T-cell (primary cell): ENCODE data around the gene RIC3. TPM values are rescaled to one million over a fixed set of nuclear protein-coding genes. Genes with fewer than 3 reads are reported as not detected.

Experiments used
- ATAC-seq, 4 experiments: fragments of 200-7000 bp in 3 of 4; fragments of 150-1000 bp in 1 of 4; cut with Tn5 transposase; replicated peaks in 1 of 4; 1 replicate in 3 of 4; 2 replicates in 1 of 4; pipeline ENCODE4 v1.10.0; 2021; ENCODE audit warnings: moderate library complexity in 3 of 4, mild to moderate bottlenecking in 2 of 4, moderate number of reproducible peaks in 1 of 4
- CTCF ChIA-PET, 2 donors: fragments of 300-600 bp; sonication (Branson Sonifier 250); formaldehyde crosslinking; loops; one replicate each; lab custom pipeline; 2022; ENCODE audit warnings: antibody characterized with exemption in 2 of 2; lab: Charles Lee
- POLR2A ChIA-PET, 2 donors: fragments of 300-600 bp; sonication (Branson Sonifier 250); formaldehyde crosslinking; loops; one replicate each; lab custom pipeline; 2022; ENCODE audit warnings: antibody characterized with exemption in 2 of 2; lab: Charles Lee
- DNase-seq, 35 experiments: peaks; one replicate each; pipeline versions ENCODE4 v3.0.0 to v3.0.0-alpha.2; 2013 to 2023
- H3K27ac ChIP-seq: one replicate; pipeline ENCODE4 v1.5.1; 2013; ENCODE audit warnings: low read length
- H3K27me3 ChIP-seq, 2 experiments: replicated peaks in 1 of 2; 1 replicate in 1 of 2; 2 replicates in 1 of 2; pipeline versions ENCODE4 v1.6.1 to v1.7.0; 2013; ENCODE audit warnings: low read length in 1 of 2, mixed read lengths in 1 of 2; ENCODE audit not compliant: control insufficient read depth in 2 of 2, insufficient read depth in 2 of 2; ENCODE audit errors: extremely low read depth in 1 of 2
- H3K36me3 ChIP-seq, 2 donors: 1 replicate in 1 of 2; 2 replicates in 1 of 2; pipeline versions ENCODE4 v1.6.1 to v1.7.0; 2013; ENCODE audit warnings: low read length in 1 of 2; ENCODE audit not compliant: control insufficient read depth in 2 of 2, insufficient read depth in 1 of 2; ENCODE audit errors: extremely low read depth in 1 of 2
- H3K4me1 ChIP-seq, 2 experiments: 1 replicate in 1 of 2; 2 replicates in 1 of 2; pipeline versions ENCODE4 v1.6.1 to v1.7.0; 2013; ENCODE audit warnings: low read length in 2 of 2, mixed read lengths in 1 of 2; ENCODE audit not compliant: insufficient read depth in 2 of 2, control insufficient read depth in 1 of 2; ENCODE audit errors: extremely low read depth in 1 of 2
- H3K4me3 ChIP-seq, 2 donors: 1 replicate in 1 of 2; 2 replicates in 1 of 2; pipeline versions ENCODE4 v1.5.1 to v1.7.0; 2013; ENCODE audit warnings: mild to moderate bottlenecking in 2 of 2, low read length in 1 of 2, moderate library complexity in 1 of 2; ENCODE audit not compliant: control insufficient read depth in 1 of 2; ENCODE audit errors: extremely low read depth in 1 of 2
- H3K9me3 ChIP-seq: 2 replicates; pipeline ENCODE4 v1.7.0; 2013
- H3K27ac Mint-ChIP-seq, 2 donors: one replicate each; pipeline ENCODE4 v1.8.0; 2020 to 2021; ENCODE audit warnings: mild to moderate bottlenecking in 2 of 2, mixed read lengths in 2 of 2
- H3K27me3 Mint-ChIP-seq, 2 donors: one replicate each; pipeline ENCODE4 v1.8.0; 2021 to 2022; ENCODE audit warnings: mixed read lengths in 2 of 2
- H3K36me3 Mint-ChIP-seq: one replicate; pipeline ENCODE4 v1.8.0; 2021; ENCODE audit warnings: mixed read lengths
- H3K4me1 Mint-ChIP-seq, 3 donors: one replicate each; pipeline ENCODE4 v1.8.0; 2020 to 2022; ENCODE audit warnings: mixed read lengths in 3 of 3, mild to moderate bottlenecking in 1 of 3
- H3K4me3 Mint-ChIP-seq, 3 donors: one replicate each; pipeline ENCODE4 v1.8.0; 2020 to 2022; ENCODE audit warnings: mild to moderate bottlenecking in 3 of 3, mixed read lengths in 3 of 3, moderate library complexity in 3 of 3
- H3K9me3 Mint-ChIP-seq, 3 donors: one replicate each; pipeline ENCODE4 v1.8.0; 2020 to 2022; ENCODE audit warnings: mixed read lengths in 3 of 3
- WGBS: methylation state at CpG from one replicate; pipeline ENCODE4 v1.1.5; 2013; ENCODE audit warnings: missing lambda C conversion rate; ENCODE audit not compliant: insufficient coverage; 5-methylcytosine and 5-hydroxymethylcytosine counted together
- total RNA-seq, 35 experiments: library from RNA in 6 of 35; stranded (reverse) in 6 of 35; fragments of 120-200 nt in 1 of 35; gene quantifications; one replicate each; pipeline versions ENCODE4 v1.2.1 to v1.2.4 and lab custom pipeline; 2013 to 2026

The RIC3 gene
- total RNA-seq, 5 donors from 2014 or later (not counting 1 experiment from before 2014, with no cell fraction given): 32.0 to 47.5 (median 37.5) TPM

DNA sequence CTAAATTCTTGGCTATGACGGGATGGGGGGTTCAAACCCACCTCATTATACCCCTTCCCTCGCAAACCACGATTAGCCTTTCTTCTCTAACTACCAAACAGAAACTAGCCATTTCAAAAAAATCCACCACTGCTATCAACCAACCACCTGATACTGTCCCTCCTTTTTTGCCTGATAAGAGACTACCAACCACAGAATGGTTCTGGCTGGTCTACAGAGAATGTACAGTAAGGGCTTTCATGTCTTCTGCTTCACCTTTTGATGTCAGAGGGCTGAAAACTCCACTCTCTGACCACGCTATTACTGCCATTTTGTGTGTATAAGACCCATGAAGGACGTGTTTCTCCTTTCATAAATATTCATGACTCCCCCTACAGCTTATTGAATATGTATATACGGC lies 19.1 kb downstream of the RIC3 start:
- no peak overlapping the region for H3K4me3 ChIP-seq

GRCh38 chr11:8138526-8138925 lies 30.3 kb downstream of the RIC3 start:
- POLR2A ChIA-PET: interaction anchor here in 1 of 2 donors (0.6 kb wide), 1 partner anchor 1000 kb away, joined by 5 read pairs; no protein-coding TSS in a partner anchor
- no peak for ATAC-seq
- no peak for DNase-seq
- CTCF ChIA-PET: no interaction called here
- H3K36me3 ChIP-seq: peaks cover 0 to 3% of the 10 kb centered on the region in 2 donors
- no peak overlapping the region for H3K4me3 Mint-ChIP-seq
- H3K27ac Mint-ChIP-seq: no peak overlapping the region
- no peaks in the 10 kb centered on the region for H3K9me3 Mint-ChIP-seq
- no peak overlapping the region for H3K27ac ChIP-seq
- no peak overlapping the region for H3K4me3 ChIP-seq
- no peaks in the 10 kb centered on the region for H3K9me3 ChIP-seq
- no peaks in the 10 kb centered on the region for H3K27me3 Mint-ChIP-seq
- no peaks in the 10 kb centered on the region for H3K4me1 ChIP-seq
- WGBS: 100% methylated on average over 1 of the region's 2 CpGs
- no peaks in the 10 kb centered on the region for H3K4me1 Mint-ChIP-seq
- H3K27me3 ChIP-seq: no peaks in the 10 kb centered on the region
- peaks cover 37% of the 10 kb centered on the region for H3K36me3 Mint-ChIP-seq

More for the DNA sequence above, 19.1 kb downstream of the RIC3 start:
- Histone ChIP-seq H3K36me3 (no peaks in the 10 kb centered on the region), H3K27ac (no peak overlapping the region), H3K4me1 (no peaks in the 10 kb centered on the region), H3K27me3 (no peaks in the 10 kb centered on the region), H3K9me3 (no peaks in the 10 kb centered on the region)
- 63% methylated on average over 3 of the region's 6 CpGs for WGBS
- no peak for DNase-seq
- Mint-ChIP-seq H3K4me3 (no peak overlapping the region), H3K27ac (no peak overlapping the region), H3K4me1 (peaks cover 0 to 4% (median 0%) of the 10 kb centered on the region in 3 donors), H3K36me3 (peaks cover 14% of the 10 kb centered on the region), H3K9me3 (peaks cover 0 to 3% (median 0%) of the 10 kb centered on the region in 3 donors), H3K27me3 (no peaks in the 10 kb centered on the region)
- ATAC-seq: no peak
- CTCF ChIA-PET: interaction anchor here in 1 of 2 donors (0.5 kb wide), 1 partner anchor 40 kb away, joined by 3 read pairs; no protein-coding TSS in a partner anchor
- POLR2A ChIA-PET: no interaction called here

DNA sequence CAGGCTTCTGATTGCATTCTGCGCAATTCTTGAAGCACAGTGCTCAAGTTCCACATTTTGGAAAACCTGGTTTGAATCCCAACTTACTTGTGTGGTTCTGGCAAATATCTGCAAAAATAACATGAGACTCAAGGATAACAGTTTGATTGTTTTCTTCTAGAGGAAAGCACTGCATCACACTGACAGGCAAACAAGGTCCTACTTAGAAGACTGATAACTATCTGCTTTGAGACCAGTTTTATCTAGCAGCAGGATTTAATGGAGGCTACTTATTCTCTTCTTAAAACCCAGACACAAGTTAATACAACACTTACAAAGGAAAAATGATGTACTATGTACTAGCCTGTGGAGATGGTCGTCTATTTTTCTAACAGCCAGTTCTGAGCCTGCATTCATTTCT lies 41.4 kb downstream of the RIC3 start:
- DNase-seq (no peak), ATAC-seq (no peak)
- Mint-ChIP-seq H3K27ac (no peak overlapping the region), H3K27me3 (no peaks in the 10 kb centered on the region), H3K4me1 (no peaks in the 10 kb centered on the region), H3K9me3 (no peaks in the 10 kb centered on the region), H3K4me3 (no peak overlapping the region), H3K36me3 (peaks cover 13% of the 10 kb centered on the region)
- no peaks in the 10 kb centered on the region for H3K36me3 ChIP-seq
- H3K27me3 ChIP-seq: no peaks in the 10 kb centered on the region
- no peak overlapping the region for H3K27ac ChIP-seq
- WGBS: no CpG with 5 or more reads among the region's 2 CpGs
- POLR2A ChIA-PET: no interaction called here
- CTCF ChIA-PET: no interaction called here
- no peaks in the 10 kb centered on the region for H3K9me3 ChIP-seq
- no peaks in the 10 kb centered on the region for H3K4me1 ChIP-seq
- no peak overlapping the region for H3K4me3 ChIP-seq

DNA sequence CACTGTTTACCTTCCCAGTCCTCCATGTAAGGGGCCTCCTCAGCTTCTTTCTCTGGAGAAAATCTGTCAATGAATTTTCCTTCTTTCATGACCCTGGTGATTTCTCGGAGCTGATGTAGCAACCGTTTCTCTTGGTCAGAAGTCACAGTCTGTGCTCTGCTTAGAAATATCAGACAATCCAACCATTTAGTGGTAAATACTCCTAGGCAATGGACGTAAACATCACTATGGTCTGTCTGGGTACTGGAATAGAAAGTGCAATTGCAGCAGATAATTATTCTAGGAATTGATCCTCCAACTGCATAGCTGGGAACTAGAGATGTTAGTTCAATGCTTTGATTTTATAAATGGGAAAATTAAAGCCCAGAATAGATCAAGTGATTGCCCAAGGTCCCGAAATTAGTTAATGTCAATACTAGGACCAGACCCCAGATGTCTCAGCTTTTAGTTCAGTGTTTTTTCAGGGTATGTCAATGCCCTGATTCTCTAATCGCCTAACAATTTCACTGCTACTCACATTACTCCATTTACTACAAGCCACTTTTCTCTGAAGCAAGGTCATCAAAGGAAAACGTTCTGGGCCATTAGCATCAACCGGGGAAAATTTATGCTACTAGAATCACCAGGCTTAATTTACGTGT lies 42.1 kb downstream of the RIC3 start:
- no CpG with 5 or more reads among the region's 8 CpGs for WGBS
- Mint-ChIP-seq H3K27ac (no peak overlapping the region), H3K4me1 (no peaks in the 10 kb centered on the region), H3K36me3 (peaks cover 15% of the 10 kb centered on the region), H3K4me3 (no peak overlapping the region), H3K27me3 (no peaks in the 10 kb centered on the region), H3K9me3 (no peaks in the 10 kb centered on the region)
- no peak overlapping the region for H3K27ac ChIP-seq
- no peak overlapping the region for H3K4me3 ChIP-seq
- no peaks in the 10 kb centered on the region for H3K27me3 ChIP-seq
- H3K36me3 ChIP-seq: no peaks in the 10 kb centered on the region
- ATAC-seq: no peak
- ChIA-PET CTCF (no interaction called here), POLR2A (no interaction called here)
- DNase-seq: no peak
- no peaks in the 10 kb centered on the region for H3K4me1 ChIP-seq
- H3K9me3 ChIP-seq: no peaks in the 10 kb centered on the region

DNA sequence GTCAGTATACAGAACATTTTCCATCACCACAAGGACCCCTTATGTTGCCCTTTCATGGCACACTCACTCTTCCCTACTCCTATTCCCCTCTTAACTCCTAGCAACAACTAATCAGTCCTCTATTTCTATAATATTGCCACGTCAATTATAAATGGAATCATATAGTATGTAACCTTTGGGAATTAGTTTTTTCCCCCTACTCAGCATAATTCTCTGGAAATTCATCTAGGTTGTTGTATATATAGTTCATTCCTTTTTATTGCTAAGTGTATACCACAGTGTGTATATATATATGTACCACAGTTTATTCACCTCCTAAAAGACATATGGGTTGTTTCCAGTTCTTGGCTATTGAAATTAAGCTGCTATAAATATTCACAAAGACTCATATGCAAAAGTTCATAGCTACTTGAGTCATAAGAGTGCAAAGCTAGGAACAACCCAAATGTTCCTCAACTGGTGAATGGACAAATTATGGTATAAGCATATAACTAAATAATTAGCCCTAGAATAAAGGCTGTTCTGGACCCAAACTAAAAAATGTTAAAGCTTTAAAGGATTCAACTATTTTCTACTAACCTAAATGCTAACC lies 46.6 kb downstream of the RIC3 start:
- Mint-ChIP-seq H3K27me3 (no peaks in the 10 kb centered on the region), H3K4me1 (no peaks in the 10 kb centered on the region), H3K9me3 (peaks cover 0 to 11% (median 5%) of the 10 kb centered on the region in 3 donors), H3K4me3 (no peak overlapping the region), H3K27ac (no peak overlapping the region), H3K36me3 (peaks cover 28% of the 10 kb centered on the region)
- no peaks in the 10 kb centered on the region for H3K9me3 ChIP-seq
- WGBS: no CpG with 5 or more reads among the region's 1 CpG
- POLR2A ChIA-PET: no interaction called here
- no peaks in the 10 kb centered on the region for H3K36me3 ChIP-seq
- CTCF ChIA-PET: no interaction called here
- H3K27ac ChIP-seq: no peak overlapping the region
- no peaks in the 10 kb centered on the region for H3K4me1 ChIP-seq
- ATAC-seq (no peak), DNase-seq (no peak)
- no peak overlapping the region for H3K4me3 ChIP-seq
- no peaks in the 10 kb centered on the region for H3K27me3 ChIP-seq

DNA sequence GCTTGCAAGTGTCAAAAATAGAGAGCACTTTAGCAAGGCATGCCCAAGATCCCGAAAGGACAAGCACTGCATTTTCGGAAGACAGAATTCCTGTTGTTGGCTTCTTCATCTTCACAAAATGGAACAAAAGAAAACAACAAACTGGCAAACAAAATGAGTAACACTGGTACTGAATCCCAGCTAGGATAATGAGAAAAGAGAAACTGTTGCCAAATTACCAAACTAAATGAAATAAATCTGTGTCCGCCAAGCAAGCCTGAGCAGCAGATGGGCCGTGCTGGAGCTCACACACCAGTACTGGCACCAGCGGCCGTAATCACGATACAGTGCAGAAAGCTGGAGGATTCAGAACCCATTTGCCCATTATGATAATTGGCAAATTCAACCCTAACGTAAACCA lies 57.2 kb downstream of the RIC3 start:
- Histone ChIP-seq H3K27me3 (peaks cover 0 to 8% of the 10 kb centered on the region in 2 experiments), H3K4me1 (no peaks in the 10 kb centered on the region), H3K9me3 (no peaks in the 10 kb centered on the region), H3K36me3 (peaks cover 0 to 30% of the 10 kb centered on the region in 2 donors), H3K27ac (no peak overlapping the region), H3K4me3 (no peak overlapping the region)
- WGBS: 98% methylated on average over 6 of the region's 8 CpGs
- H3K36me3 Mint-ChIP-seq: peaks cover 40% of the 10 kb centered on the region
- ATAC-seq (no peak), DNase-seq (no peak)
- H3K27ac Mint-ChIP-seq: no peak overlapping the region
- H3K4me1 Mint-ChIP-seq: no peaks in the 10 kb centered on the region
- ChIA-PET POLR2A (no interaction called here), CTCF (interaction anchor here in 1 of 2 donors (1.5 kb wide), 1 partner anchor 12 kb away, joined by 4 read pairs; no protein-coding TSS in a partner anchor)
- H3K9me3 Mint-ChIP-seq: peaks cover 6 to 9% (median 8%) of the 10 kb centered on the region in 3 donors
- H3K4me3 Mint-ChIP-seq: no peak overlapping the region
- H3K27me3 Mint-ChIP-seq: peaks cover 0 to 4% of the 10 kb centered on the region in 2 donors
